ENCODE measurements around the gene ADGRL1.

DNA sequence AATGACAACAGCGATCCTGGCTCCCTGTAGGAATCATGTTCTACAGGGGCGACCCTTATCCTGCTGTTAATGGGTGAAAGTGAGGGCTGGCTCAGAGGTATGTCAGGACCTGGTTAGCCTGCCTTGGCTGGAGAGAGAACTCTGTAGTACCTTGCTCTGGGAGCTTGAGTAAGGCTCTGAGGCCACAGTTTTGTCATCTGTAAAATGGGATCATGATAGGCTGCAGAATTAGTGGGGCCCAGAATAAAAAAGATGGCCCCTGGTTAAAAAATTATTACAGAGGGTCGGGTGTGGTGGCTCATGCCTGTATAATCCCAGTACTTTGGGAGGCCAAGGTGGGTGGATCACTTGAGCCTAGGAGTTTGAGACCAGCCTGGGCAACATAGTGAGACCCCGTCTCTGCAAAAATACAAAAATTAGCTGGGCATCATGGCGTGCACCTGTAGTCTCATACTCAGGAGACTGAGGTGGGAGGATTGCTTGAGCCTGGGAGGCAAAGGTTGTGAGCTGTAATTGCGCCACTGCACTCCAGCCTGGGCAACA is 104.9 kb downstream of the ADGRL1 start:
- TF ChIP-seq, protein P1, sequence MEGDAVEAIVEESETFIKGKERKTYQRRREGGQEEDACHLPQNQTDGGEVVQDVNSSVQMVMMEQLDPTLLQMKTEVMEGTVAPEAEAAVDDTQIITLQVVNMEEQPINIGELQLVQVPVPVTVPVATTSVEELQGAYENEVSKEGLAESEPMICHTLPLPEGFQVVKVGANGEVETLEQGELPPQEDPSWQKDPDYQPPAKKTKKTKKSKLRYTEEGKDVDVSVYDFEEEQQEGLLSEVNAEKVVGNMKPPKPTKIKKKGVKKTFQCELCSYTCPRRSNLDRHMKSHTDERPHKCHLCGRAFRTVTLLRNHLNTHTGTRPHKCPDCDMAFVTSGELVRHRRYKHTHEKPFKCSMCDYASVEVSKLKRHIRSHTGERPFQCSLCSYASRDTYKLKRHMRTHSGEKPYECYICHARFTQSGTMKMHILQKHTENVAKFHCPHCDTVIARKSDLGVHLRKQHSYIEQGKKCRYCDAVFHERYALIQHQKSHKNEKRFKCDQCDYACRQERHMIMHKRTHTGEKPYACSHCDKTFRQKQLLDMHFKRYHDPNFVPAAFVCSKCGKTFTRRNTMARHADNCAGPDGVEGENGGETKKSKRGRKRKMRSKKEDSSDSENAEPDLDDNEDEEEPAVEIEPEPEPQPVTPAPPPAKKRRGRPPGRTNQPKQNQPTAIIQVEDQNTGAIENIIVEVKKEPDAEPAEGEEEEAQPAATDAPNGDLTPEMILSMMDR (IDR thresholded peaks at IDR 0.05), result no peak
- TF ChIP-seq POLR2A (IDR thresholded peaks at IDR 0.05), result no peak

Measured in thyroid gland (tissue), 4 donors.